GM08714 (cell line): Measurements from ENCODE around the gene CYP21A2.
"Not testable (repeated sequence)": the region's sequence is repeated elsewhere in the genome, so short reads cannot be mapped to it uniquely, and the experiment has no call there.

Source experiments
- H3K4me3 ChIP-seq: fragments of 200-500 bp; sonication (Bioruptor generic); 2 replicates; pipeline ENCODE4 v1.5.1; 2014; ENCODE audit warnings: mild to moderate bottlenecking, low read length, inconsistent platforms
- ZNF274 ChIP-seq: IDR thresholded peaks from 2 replicates; pipeline ENCODE4 v1.6.1; 2012; ENCODE audit warnings: mild to moderate bottlenecking, low read depth, low read length

Gene CYP21A2

DNA sequence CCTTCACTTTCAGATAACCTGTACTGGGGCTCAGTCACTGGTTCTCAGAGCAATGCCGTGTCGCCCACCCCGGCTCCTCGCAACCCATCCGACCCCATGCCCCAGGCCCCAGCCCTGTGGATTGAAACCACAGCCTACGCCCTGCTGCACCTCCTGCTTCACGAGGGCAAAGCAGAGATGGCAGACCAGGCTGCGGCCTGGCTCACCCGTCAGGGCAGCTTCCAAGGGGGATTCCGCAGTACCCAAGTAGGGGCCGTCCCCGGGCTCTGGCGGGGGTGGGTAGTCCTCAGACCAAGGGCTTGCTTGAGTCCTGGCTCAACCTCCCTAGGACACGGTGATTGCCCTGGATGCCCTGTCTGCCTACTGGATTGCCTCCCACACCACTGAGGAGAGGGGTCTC lies 8.7 kb upstream of the CYP21A2 start:
- H3K4me3 ChIP-seq: not testable (repeated sequence)

DNA sequence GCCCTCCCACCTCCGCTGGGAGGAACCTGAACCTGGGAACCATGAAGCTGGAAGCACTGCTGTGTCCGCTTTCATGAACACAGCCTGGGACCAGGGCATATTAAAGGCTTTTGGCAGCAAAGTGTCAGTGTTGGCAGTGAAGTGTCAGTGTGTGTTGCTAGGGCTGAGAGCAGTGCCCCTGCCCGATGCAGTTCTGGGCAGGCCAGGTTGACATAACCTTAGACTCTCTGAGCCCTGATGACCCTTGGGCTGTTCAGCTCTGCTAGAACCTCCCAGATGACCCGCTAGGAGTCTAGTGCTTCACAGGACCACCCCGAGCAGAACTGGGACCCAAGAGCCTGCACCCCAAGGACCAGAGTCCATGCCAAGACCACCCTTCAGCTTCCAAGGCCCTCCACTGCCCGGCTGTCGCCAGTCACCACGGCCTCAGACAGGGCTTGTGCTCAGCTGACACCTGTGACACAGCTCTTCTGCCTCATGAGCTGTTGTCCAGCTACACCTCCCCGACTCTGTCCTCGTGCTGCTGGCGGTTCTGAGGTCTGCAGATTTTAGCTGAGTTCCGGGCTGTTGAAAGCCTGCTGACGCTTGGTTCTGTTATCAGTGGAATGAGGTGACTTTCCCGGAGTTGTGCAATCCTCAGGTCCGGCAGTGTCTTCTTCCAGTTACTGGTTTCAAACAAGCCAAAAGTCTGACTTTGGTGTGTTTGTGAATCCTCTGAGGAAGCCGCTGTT lies 2.8 kb upstream of the CYP21A2 start:
- not testable (repeated sequence) for H3K4me3 ChIP-seq

DNA sequence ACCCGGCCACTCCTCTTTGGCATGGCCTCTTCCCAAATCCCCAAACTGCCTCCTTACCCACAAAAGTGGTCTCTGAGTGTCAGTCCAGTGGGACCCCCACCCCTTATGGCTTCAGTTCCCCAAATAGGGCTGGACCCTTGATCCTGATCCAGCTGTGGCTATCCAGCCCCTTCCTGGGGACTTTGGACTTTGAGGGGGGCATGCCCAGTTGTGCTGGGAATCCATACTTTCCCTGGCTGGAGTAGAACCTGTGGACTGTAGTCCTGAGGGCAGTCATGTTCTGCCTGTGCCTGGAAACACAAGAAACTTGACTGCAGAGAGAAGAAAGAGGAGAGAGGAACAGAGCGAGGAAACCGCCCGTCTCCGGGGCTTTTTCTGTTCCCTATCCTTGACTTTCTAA lies 1.1 kb upstream of the CYP21A2 start:
- not testable (repeated sequence) for H3K4me3 ChIP-seq

DNA sequence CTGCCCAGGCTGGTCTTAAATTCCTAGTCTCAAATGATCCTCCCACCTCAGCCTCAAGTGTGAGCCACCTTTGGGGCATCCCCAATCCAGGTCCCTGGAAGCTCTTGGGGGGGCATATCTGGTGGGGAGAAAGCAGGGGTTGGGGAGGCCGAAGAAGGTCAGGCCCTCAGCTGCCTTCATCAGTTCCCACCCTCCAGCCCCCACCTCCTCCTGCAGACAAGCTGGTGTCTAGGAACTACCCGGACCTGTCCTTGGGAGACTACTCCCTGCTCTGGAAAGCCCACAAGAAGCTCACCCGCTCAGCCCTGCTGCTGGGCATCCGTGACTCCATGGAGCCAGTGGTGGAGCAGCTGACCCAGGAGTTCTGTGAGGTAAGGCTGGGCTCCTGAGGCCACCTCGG lies 663 bp downstream of the CYP21A2 start:
- not testable (repeated sequence) for H3K4me3 ChIP-seq

DNA sequence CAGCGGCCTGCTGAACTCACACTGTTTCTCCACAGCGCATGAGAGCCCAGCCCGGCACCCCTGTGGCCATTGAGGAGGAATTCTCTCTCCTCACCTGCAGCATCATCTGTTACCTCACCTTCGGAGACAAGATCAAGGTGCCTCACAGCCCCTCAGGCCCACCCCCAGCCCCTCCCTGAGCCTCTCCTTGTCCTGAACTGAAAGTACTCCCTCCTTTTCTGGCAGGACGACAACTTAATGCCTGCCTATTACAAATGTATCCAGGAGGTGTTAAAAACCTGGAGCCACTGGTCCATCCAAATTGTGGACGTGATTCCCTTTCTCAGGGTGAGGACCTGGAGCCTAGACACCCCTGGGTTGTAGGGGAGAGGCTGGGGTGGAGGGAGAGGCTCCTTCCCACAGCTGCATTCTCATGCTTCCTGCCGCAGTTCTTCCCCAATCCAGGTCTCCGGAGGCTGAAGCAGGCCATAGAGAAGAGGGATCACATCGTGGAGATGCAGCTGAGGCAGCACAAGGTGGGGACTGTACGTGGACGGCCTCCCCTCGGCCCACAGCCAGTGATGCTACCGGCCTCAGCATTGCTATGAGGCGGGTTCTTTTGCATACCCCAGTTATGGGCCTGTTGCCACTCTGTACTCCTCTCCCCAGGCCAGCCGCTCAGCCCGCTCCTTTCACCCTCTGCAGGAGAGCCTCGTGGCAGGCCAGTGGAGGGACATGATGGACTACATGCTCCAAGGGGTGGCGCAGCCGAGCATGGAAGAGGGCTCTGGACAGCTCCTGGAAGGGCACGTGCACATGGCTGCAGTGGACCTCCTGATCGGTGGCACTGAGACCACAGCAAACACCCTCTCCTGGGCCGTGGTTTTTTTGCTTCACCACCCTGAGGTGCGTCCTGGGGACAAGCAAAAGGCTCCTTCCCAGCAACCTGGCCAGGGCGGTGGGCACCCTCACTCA lies 1.4 kb downstream of the CYP21A2 start:
- H3K4me3 ChIP-seq: not testable (repeated sequence)

DNA sequence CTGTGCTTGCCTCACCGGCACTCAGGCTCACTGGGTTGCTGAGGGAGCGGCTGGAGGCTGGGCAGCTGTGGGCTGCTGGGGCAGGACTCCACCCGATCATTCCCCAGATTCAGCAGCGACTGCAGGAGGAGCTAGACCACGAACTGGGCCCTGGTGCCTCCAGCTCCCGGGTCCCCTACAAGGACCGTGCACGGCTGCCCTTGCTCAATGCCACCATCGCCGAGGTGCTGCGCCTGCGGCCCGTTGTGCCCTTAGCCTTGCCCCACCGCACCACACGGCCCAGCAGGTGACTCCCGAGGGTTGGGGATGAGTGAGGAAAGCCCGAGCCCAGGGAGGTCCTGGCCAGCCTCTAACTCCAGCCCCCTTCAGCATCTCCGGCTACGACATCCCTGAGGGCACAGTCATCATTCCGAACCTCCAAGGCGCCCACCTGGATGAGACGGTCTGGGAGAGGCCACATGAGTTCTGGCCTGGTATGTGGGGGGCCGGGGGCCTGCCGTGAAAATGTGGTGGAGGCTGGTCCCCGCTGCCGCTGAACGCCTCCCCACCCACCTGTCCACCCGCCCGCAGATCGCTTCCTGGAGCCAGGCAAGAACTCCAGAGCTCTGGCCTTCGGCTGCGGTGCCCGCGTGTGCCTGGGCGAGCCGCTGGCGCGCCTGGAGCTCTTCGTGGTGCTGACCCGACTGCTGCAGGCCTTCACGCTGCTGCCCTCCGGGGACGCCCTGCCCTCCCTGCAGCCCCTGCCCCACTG lies 2.3 kb downstream of the CYP21A2 start:
- H3K4me3 ChIP-seq: not testable (repeated sequence)

DNA sequence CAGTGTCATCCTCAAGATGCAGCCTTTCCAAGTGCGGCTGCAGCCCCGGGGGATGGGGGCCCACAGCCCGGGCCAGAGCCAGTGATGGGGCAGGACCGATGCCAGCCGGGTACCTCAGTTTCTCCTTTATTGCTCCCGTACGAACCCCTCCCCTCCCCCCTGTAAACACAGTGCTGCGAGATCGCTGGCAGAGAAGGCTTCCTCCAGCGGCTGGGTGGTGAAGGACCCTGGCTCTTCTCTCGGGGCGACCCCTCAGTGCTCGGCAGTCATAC lies 2.8 kb downstream of the CYP21A2 start:
- not testable (repeated sequence) for H3K4me3 ChIP-seq

DNA sequence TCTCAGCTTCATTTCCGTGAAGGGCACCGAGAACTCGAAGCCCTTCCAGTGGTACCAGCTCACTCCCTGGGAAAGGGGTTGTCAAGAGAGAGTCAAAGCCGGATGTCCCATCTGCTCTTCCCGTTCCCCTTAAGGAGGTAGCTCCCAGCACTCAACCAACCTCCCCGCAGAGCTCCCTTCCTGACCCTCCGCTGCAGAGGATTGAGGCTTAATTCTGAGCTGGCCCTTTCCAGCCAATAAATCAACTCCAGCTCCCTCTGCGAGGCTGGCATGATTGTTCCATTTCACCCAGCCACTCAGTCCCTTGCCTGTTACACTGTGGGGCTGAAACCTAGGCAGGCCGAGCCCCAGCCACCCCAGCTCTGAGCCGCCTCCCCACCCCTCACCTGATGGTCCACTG lies 3.2 kb downstream of the CYP21A2 start:
- not testable (repeated sequence) for H3K4me3 ChIP-seq

DNA sequence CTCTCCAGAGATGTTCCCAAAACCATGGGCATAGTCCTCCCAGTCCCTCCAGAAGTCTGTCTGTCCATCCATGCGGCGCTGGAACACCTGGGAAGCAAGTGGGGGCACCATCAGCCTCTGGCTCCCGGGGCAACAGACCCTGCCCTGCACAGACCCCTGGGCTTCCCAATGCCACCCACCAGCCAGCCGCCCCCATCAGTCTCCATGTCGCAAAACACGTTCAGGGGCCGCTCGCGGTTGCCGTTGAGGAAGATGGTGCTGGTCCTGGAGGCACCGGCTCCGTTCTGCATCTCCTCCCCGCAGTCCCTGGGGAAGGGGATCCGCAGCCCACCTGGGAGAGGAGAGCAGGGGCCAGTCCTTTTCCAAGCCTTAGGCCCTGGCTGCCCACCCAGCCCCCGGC lies 4.1 kb downstream of the CYP21A2 start:
- H3K4me3 ChIP-seq: not testable (repeated sequence)

DNA sequence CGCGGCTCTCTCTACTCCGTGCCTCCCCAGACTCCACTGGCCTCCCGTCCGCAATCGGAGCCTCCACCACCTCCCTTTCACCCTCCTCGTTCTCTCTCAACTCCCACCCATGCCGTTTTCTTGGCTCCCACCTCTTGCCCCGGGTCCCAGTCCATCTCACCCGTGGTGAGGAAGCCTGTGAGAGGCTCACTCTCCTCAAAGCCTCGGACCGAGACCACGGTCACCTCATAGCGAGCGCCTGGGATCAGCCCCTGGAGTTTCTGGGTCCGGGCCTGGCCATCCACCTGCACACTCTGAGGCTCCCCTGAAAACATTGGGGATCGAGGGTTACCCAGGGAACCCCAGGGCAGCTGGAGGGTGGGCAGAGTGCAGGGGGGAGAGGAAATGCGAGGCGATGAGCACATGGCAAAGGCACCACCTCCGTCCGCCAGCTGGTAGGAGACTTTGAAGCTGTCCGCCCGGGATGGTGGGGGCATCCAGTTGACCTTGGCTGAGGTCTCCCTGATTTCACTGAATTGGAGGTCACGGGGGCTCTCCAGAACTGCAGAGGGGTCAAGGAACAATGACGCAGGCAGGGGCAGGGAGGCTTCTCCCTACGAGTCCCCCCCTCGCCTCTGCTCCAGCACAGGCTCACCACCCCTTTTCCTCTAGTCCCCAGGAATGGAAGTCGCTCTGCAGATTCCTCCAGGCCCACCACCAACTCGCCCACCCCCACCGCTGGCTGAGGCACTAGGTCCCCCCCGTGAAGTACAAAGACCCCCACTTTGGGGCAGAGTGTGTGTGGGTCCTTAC lies 5.6 kb downstream of the CYP21A2 start:
- not testable (repeated sequence) for H3K4me3 ChIP-seq

DNA sequence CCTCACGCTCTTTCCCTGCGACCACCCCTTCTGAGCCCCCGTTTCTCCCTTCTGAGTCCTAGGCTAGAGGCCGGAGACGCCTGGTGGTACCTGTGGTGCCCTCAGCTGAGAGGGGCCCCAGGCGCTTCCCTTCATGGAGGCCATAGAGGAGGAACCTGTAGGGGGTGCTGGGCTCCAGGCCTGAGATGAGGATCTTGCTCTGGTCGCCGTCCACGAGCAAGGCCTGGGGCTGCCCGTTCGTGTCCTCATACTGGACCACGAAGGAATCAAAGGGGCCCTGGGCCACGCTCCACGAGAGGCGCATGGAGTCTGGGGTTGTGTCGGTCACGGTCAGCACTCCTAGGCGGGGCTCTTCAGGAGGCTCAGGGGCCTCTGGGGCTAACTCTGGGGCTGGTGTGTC lies 6.7 kb downstream of the CYP21A2 start:
- H3K4me3 ChIP-seq: not testable (repeated sequence)

DNA sequence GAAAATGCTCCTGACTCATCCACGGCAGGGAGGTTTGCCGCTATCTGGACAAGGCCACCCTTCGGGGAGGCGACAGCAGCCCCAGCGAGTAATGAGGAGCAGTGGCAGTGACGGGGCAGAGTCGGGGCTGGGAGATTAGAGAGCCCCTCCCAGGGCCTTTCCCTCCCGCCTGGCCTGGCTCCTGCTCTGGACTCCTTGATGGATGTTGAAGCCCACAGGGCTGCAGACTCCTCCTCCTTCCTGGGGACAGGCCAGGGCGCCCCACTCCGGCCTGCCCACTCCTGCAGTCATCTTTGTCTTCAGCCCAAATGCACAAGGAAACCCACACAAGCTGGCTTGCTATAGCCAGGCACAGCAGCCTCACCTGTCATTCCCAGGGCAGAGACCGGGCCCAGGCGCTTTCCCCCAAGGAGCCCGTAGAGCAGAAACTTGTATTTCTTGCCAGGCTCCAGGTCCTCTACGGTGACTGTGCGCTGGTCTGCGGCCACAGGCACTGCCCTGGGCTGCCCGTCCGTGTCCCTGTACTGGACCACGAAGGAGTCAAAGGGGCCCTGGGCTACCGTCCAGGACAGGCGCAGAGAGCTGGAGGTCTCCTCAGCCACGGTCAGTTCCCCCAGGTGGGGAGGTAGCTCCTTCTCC lies 7.7 kb downstream of the CYP21A2 start:
- no peak overlapping the region for H3K4me3 ChIP-seq
- TF ChIP-seq ZNF274: no peak

DNA sequence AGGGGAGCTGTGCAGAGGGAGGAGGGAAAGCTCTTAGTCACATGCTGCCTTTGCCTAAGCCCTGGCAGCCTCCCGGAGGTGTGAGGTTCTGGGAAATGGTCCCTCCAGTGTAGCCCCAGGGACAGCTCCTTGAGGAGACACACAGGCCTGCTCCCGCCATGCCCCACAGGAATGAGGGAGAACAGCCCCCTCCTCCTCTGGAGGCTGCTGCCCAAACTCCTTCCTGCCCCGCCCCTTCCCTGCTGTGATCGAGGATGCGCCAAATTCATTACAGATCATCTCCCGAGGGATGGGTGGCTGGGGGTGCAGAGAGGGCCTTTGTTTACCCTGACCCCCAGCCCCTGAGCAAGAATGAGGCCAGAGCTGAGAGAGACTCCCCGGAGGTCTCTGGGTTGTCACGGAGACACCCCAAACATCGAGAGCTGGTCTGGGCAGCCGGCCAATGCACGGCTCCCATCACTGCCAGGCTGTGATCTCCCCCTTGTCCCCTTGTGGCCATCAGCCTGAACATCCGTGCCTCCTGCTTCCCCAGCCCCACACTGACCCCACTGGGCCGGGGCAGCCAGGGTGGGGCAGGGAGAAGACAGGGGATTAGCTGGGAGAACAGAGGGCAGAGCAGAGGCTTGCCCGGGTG lies 8.4 kb downstream of the CYP21A2 start:
- TF ChIP-seq ZNF274: no peak
- no peak overlapping the region for H3K4me3 ChIP-seq

DNA sequence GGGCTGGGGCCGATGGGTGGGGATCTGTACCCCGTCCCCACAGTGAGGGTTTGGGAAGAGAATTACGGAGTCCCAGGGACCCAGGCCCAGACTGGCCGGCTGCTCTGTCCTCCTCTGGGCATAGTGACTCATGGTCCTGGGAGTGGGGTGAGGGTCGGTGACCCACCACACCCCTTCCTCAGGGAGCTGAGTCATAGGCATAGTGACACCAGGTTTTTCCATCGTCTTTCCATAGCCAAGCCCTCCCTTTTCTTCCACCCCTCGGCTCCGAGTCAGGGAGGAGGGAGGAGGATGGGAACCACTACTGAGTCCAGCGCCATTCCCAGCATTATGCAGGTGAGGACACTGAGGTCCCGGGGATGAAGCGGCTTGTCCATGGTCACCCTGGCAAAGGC lies 8.9 kb downstream of the CYP21A2 start:
- no peak for TF ChIP-seq ZNF274
- no peak overlapping the region for H3K4me3 ChIP-seq
